ENCODE data around the gene NMUR1.

GRCh38 chr2:231483398-231484329 is 46.6 kb downstream of the NMUR1 start:
- TF ChIP-seq CTCF (IDR thresholded peaks at IDR 0.05): peak in 2 of 12 donors; percentile 7 to 18
- TF ChIP-seq POLR2A (IDR thresholded peaks at IDR 0.05): no peak
